ENCODE results near the gene PNKD. TPM values are rescaled to one million over a fixed set of nuclear protein-coding genes. Genes with fewer than 3 reads are reported as not detected.
A peak's percentile ranks its signal among the peaks of the same experiment; 100 is the strongest.

The PNKD gene
- total RNA-seq, 1 experiment from 2014 or later: 49.8 TPM

GRCh38 chr2:218229239-218229638, 41.1 kb upstream of the PNKD start (continued):
- TF ChIP-seq ZNF281 (CRISPR knock-in tag; IDR thresholded peaks at IDR 0.05): no peak

GRCh38 chr2:218229851-218230250, 40.5 kb upstream of the PNKD start:
- no peaks in the 10 kb centered on the region for H3K4me1 Mint-ChIP-seq
- peaks cover 7% of the 10 kb centered on the region for H3K9me3 Mint-ChIP-seq
- no peaks in the 10 kb centered on the region for H3K27me3 Mint-ChIP-seq (ENCODE audit: low read depth)
- no peak overlapping the region for H3K27ac Mint-ChIP-seq
- DNase-seq (ENCODE audit: low spot score) (no peak), ATAC-seq (no peak)
- no peak overlapping the region for H3K4me3 Mint-ChIP-seq
- POLR2A ChIA-PET: no interaction called here
- CTCF ChIA-PET: interaction anchor here (0.6 to 1.5 kb wide), 3 partner anchors 8 to 61 kb away, joined by 3 to 4 read pairs (median 4); no protein-coding TSS in a partner anchor
- TF ChIP-seq CREB1 (CRISPR knock-in tag; IDR thresholded peaks at IDR 0.05) (no peak), PRRX2 (CRISPR knock-in tag; IDR thresholded peaks at IDR 0.05) (no peak), SMAD3 (CRISPR knock-in tag; IDR thresholded peaks at IDR 0.05; ENCODE audit: borderline replicate concordance) (no peak), ZNF532 (CRISPR knock-in tag; IDR thresholded peaks at IDR 0.05; ENCODE audit: borderline replicate concordance) (no peak)
- H3K36me3 Mint-ChIP-seq: peaks cover 79% of the 10 kb centered on the region

- Mint-ChIP-seq H3K27ac (no peak overlapping the region), H3K4me3 (no peak overlapping the region), H3K27me3 (ENCODE audit: low read depth) (no peaks in the 10 kb centered on the region), H3K4me1 (no peaks in the 10 kb centered on the region), H3K36me3 (peaks cover 78% of the 10 kb centered on the region), H3K9me3 (peaks cover 7% of the 10 kb centered on the region)
- ChIA-PET CTCF (interaction anchor here (0.6 to 1.7 kb wide), 12 partner anchors 9 to 45 kb away, joined by 3 to 8 read pairs (median 4); partner anchors contain the start of genes AAMP, ARPC2, GPBAR1 and PNKD), POLR2A (no interaction called here)
- TF ChIP-seq HMGA2 (CRISPR knock-in tag; IDR thresholded peaks at IDR 0.05): no peak
- ATAC-seq (peak; percentile 60), DNase-seq (ENCODE audit: low spot score) (no peak)
These were observed 39.4 kb upstream of the PNKD start for GRCh38 chr2:218230882-218231281.

- H3K9me3 Mint-ChIP-seq: peaks cover 7% of the 10 kb centered on the region
- no peak for DNase-seq (ENCODE audit: low spot score)
- ChIA-PET POLR2A (no interaction called here), CTCF (interaction anchor here (1.5 to 1.6 kb wide), 2 partner anchors 24 to 165 kb away, joined by 4 read pairs; partner anchors contain the start of gene RUFY4)
- H3K27ac Mint-ChIP-seq: peak overlapping the region; percentile 41; the same call in 1 of the 2 replicates
- H3K27me3 Mint-ChIP-seq (ENCODE audit: low read depth): no peaks in the 10 kb centered on the region
- no peaks in the 10 kb centered on the region for H3K4me1 Mint-ChIP-seq
- no peak overlapping the region for H3K4me3 Mint-ChIP-seq
- H3K36me3 Mint-ChIP-seq: peaks cover 70% of the 10 kb centered on the region
- no peak for ATAC-seq
- TF ChIP-seq SP1 (CRISPR knock-in tag; conservative IDR thresholded peaks at IDR 0.05) (no peak), JAZF1 (CRISPR knock-in tag; IDR thresholded peaks at IDR 0.05) (no peak), ZNF425 (CRISPR knock-in tag; conservative IDR thresholded peaks at IDR 0.05) (no peak), SMAD4 (CRISPR knock-in tag; IDR thresholded peaks at IDR 0.05) (no peak), CTCF (IDR thresholded peaks at IDR 0.05) (no peak), ZNF263 (CRISPR knock-in tag; IDR thresholded peaks at IDR 0.05; ENCODE audit: low read depth) (no peak), MYBL2 (CRISPR knock-in tag; IDR thresholded peaks at IDR 0.05) (no peak), ZNF121 (CRISPR knock-in tag; IDR thresholded peaks at IDR 0.05) (no peak), ARID4B (CRISPR knock-in tag; IDR thresholded peaks at IDR 0.05; ENCODE audit: borderline replicate concordance) (no peak)
These were observed 36.8 kb upstream of the PNKD start for GRCh38 chr2:218233543-218233942.

Measured in WTC11 (cell line).